Measurements from ENCODE around the gene HNF4A.

DNA sequence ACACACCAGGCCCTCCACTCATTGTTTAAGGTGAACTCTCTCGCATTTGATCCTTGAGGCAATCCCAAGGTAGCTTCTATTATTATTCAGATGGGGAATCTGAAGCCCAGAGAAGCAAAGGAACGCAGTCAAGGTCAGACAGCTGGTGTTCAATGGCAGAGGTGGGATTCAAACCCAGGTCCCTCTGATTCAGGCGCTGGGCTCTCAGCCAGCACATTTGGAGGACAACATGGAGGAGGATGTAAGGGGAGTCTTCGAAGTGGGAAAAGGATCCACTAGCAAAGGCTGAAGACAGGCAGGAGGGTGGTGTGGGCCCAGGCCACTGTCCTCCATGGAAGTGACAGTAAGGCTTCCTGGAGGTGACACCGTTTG, 106.3 kb downstream of the HNF4A start:
- TF ChIP-seq, protein P1, sequence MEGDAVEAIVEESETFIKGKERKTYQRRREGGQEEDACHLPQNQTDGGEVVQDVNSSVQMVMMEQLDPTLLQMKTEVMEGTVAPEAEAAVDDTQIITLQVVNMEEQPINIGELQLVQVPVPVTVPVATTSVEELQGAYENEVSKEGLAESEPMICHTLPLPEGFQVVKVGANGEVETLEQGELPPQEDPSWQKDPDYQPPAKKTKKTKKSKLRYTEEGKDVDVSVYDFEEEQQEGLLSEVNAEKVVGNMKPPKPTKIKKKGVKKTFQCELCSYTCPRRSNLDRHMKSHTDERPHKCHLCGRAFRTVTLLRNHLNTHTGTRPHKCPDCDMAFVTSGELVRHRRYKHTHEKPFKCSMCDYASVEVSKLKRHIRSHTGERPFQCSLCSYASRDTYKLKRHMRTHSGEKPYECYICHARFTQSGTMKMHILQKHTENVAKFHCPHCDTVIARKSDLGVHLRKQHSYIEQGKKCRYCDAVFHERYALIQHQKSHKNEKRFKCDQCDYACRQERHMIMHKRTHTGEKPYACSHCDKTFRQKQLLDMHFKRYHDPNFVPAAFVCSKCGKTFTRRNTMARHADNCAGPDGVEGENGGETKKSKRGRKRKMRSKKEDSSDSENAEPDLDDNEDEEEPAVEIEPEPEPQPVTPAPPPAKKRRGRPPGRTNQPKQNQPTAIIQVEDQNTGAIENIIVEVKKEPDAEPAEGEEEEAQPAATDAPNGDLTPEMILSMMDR (IDR thresholded peaks at IDR 0.05) = no peak
- TF ChIP-seq EZH2 (IDR thresholded peaks at IDR 0.05; ENCODE audit: borderline replicate concordance, insufficient read depth, low read depth, low read length, poor library complexity, severe bottlenecking) = no peak

All from B cell (primary cell).